Upper lobe of right lung (tissue), 1 donor: Measurements from ENCODE around the gene TBRG4. TPM values are rescaled to one million over a fixed set of nuclear protein-coding genes. Genes with fewer than 3 reads are reported as not detected.

ENCODE experiments used
- ATAC-seq: fragments of 200-7000 bp; cut with Tn5 transposase; one replicate; pipeline ENCODE4 v1.9.1; 2020; ENCODE audit warnings: mild to moderate bottlenecking, moderate library complexity
- DNase-seq: peaks from one replicate; pipeline ENCODE4 v3.0.0-alpha.2; 2020
- H3K27ac ChIP-seq: fragments of 200-600 bp; one replicate; pipeline ENCODE4 v1.8.0; 2022
- H3K27me3 ChIP-seq: fragments of 200-600 bp; one replicate; pipeline ENCODE4 v1.8.0; 2022; ENCODE audit warnings: mild to moderate bottlenecking
- H3K36me3 ChIP-seq: fragments of 200-600 bp; one replicate; pipeline ENCODE4 v1.8.0; 2022
- H3K4me1 ChIP-seq: fragments of 200-600 bp; one replicate; pipeline ENCODE4 v1.8.0; 2022
- H3K4me3 ChIP-seq: fragments of 200-600 bp; one replicate; pipeline ENCODE4 v1.8.0; 2022; ENCODE audit warnings: mild to moderate bottlenecking
- H3K9me3 ChIP-seq: fragments of 200-600 bp; one replicate; pipeline ENCODE4 v1.8.0; 2022
- intact Hi-C: fragments of 100-400 bp; cut with DNase I; formaldehyde crosslinking; loops from one replicate; pipeline ENCODE4 v1.11.0; 2022
- total RNA-seq: library from RNA; stranded (reverse); fragmentation: NEBNext Ultra II Directional; extraction: Animal tissue kit (Norgen Biotek cat#: 25700); gene quantifications from one replicate; pipeline ENCODE4 v1.2.1, GENCODE V29; 2021
- TF ChIP-seq, protein P1 (sequence below): fragments of 200-600 bp; IDR thresholded peaks from one replicate; pipeline ENCODE4 v1.8.0; 2022; ENCODE audit warnings: antibody characterized with exemption
- donor health status: DM: no; HTN: yes; CAD: no; lungs with severe emphysema.

Gene TBRG4
- total RNA-seq, 1 donor from 2014 or later = 59.4 TPM

GRCh38 chr7:45053941-45054340 lies 57.6 kb downstream of the TBRG4 start:
- H3K27me3 ChIP-seq = no peaks in the 10 kb centered on the region
- H3K36me3 ChIP-seq = peaks cover 29% of the 10 kb centered on the region
- intact Hi-C loops = no loop called here
- no peaks in the 10 kb centered on the region for H3K4me1 ChIP-seq
- TF ChIP-seq, protein P1, sequence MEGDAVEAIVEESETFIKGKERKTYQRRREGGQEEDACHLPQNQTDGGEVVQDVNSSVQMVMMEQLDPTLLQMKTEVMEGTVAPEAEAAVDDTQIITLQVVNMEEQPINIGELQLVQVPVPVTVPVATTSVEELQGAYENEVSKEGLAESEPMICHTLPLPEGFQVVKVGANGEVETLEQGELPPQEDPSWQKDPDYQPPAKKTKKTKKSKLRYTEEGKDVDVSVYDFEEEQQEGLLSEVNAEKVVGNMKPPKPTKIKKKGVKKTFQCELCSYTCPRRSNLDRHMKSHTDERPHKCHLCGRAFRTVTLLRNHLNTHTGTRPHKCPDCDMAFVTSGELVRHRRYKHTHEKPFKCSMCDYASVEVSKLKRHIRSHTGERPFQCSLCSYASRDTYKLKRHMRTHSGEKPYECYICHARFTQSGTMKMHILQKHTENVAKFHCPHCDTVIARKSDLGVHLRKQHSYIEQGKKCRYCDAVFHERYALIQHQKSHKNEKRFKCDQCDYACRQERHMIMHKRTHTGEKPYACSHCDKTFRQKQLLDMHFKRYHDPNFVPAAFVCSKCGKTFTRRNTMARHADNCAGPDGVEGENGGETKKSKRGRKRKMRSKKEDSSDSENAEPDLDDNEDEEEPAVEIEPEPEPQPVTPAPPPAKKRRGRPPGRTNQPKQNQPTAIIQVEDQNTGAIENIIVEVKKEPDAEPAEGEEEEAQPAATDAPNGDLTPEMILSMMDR = no peak
- no peak overlapping the region for H3K4me3 ChIP-seq
- ATAC-seq = no peak
- H3K9me3 ChIP-seq = no peaks in the 10 kb centered on the region
- no peak for DNase-seq
- H3K27ac ChIP-seq = no peak overlapping the region

- DNase-seq (no peak), ATAC-seq (no peak)
- no peaks in the 10 kb centered on the region for H3K9me3 ChIP-seq
- H3K27ac ChIP-seq = no peak overlapping the region
- no peaks in the 10 kb centered on the region for H3K27me3 ChIP-seq
- H3K36me3 ChIP-seq = peaks cover 33% of the 10 kb centered on the region
- H3K4me3 ChIP-seq = no peak overlapping the region
- TF ChIP-seq, protein P1 = no peak
- intact Hi-C loops = no loop called here
- no peaks in the 10 kb centered on the region for H3K4me1 ChIP-seq
Measured at GRCh38 chr7:45053401-45053800, 58.1 kb downstream of the TBRG4 start.

DNA sequence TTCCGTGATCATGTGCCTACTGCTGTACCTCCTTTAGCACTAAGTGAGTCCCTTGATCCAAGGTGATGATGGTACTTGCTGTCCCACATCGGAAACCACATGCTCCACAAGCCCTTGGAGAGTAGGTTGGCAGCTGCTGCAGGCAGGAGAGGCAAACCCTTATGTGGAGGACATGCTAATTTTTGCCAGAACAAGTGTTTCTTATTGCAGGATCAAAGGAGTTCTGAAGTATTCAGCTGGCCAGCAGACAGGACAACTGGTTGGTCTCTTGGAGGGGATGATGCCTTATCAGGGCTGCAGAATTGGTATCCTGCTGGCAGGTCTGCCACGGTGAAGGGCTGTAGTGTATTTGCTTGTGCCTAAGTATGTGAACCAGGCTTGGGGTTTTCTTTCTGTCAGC lies 59.5 kb downstream of the TBRG4 start:
- Histone ChIP-seq H3K4me1 (no peaks in the 10 kb centered on the region), H3K27me3 (no peaks in the 10 kb centered on the region), H3K27ac (no peak overlapping the region), H3K4me3 (no peak overlapping the region), H3K9me3 (no peaks in the 10 kb centered on the region), H3K36me3 (peaks cover 37% of the 10 kb centered on the region)
- intact Hi-C loops = no loop called here
- TF ChIP-seq, protein P1 = no peak
- ATAC-seq (peak; percentile 90), DNase-seq (no peak)

- no peak overlapping the region for H3K27ac ChIP-seq
- H3K9me3 ChIP-seq = no peaks in the 10 kb centered on the region
- no peaks in the 10 kb centered on the region for H3K27me3 ChIP-seq
- TF ChIP-seq, protein P1 = no peak
- DNase-seq (no peak), ATAC-seq (no peak)
- intact Hi-C loops = no loop called here
- H3K4me1 ChIP-seq = no peaks in the 10 kb centered on the region
- no peak overlapping the region for H3K4me3 ChIP-seq
- H3K36me3 ChIP-seq = peaks cover 54% of the 10 kb centered on the region
Measured at GRCh38 chr7:45050198-45050597, 61.3 kb downstream of the TBRG4 start.

Other genes starting within 250 kb of the TBRG4 start
- gene PURB, start 226.2 kb downstream of the TBRG4 start, total RNA-seq = 26.0 TPM
- gene MYO1G, start 132.7 kb downstream of the TBRG4 start, total RNA-seq = 21.0 TPM
- gene CCM2, start 111.5 kb downstream of the TBRG4 start, total RNA-seq = 40.2 TPM
- 2.3 TPM for gene NACAD, start 22.7 kb downstream of the TBRG4 start, total RNA-seq
- 255 TPM for gene RAMP3, start 46.1 kb upstream of the TBRG4 start, total RNA-seq